Midbrain (tissue), 1 donor: Measurements from ENCODE around the gene CABYR.
A peak's percentile ranks its signal among the peaks of the same experiment; 100 is the strongest.
"Not testable (repeated sequence)": the region's sequence is repeated elsewhere in the genome, so short reads cannot be mapped to it uniquely, and the experiment has no call there.

ENCODE experiments used
- DNase-seq: peaks from one replicate; lab custom pipeline; 2025; lab: John Stamatoyannopoulos, UW

Gene CABYR

DNA sequence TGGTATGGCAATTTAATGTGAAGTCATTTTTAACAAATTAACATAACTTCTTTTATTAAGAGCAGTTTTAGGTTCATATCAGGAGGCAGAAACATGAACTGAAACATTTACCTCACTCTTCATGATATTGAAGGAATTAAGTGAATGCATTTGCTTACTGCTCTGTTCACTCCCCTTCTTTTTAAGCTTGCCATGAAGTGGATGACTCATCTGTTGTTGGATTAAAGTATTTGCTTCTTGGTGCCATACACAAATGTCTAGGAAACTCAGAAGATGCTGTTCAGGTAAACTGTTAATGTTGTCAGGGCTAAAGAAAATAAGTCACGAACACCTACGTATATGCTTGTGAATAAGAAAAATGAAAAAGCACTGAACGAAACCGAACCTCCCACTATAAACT, 10.2 kb upstream of the CABYR start:
- DNase-seq = no peak

DNA sequence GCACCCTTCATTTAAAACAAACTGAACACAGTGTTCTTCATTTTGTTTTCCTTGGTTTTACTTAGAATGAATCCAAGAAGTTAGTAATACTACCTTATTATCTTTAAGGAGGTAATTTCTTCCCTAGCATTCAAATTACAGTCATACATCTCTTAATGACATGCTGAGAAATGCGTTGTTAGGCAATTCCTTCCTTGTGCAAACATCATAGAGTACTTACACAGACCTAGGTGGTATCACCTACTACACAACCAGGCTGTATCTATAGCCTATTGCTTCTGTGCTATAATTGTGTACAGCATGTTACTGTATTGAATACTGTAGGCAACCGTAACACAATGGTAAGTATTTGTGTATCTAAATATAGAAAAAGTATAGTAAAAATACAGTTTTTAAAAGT, 8.4 kb upstream of the CABYR start:
- no peak for DNase-seq

DNA sequence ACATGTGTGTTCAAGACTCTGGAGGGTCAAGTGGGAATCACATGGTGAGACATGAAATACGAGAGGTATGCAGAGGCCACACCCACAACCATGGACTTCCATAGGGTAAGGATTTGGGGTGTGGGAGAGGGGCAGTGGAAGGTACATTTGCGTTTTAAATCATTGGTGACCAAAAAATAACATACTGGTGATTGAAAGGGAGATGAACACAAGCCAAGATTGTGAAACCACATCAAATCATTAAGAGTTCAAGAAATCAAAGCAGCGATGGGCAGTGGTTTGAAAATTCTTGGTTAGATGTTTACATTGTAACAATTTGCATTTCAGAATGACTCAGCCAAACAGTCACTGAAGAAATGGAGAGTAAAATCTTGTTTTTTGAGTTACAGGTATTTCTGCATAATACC, 1.9 kb upstream of the CABYR start:
- no peak for DNase-seq

DNA sequence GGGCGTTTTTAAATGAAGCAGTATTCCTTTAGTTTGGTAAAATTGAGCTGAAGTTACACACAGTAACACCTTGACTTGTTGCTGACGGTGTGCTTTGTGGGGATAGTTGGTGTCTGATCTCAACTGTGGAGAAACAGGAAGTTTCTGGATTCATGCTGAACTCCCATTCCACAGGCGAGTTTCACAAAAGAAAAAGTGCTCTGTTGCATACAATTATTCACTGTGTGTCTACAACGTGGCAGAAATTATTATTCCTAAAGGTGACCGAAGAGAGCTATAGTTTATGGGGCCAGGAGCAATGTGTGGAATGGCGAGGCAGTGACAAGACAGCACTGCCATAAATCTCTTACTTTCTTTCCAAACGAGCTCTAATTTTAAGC, 463 bp upstream of the CABYR start:
- no peak for DNase-seq

DNA sequence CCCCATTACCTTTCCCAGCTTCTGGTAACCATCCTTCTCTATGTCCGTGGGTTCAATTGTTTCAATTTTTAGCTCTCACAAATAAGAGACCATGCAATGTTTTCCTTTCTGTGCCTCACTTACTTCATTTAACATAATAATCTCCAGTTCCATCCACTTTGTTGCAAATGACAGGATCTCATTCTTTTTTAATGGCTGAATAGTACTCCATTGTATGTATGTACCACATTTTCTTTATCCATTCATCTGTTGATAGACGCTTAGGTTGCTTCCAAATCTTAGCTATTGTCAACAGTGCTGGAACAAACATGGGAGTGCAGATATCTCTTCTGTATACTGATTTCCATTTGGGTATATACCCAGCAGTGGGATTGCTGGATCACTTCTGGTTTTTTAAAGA, 1.8 kb downstream of the CABYR start:
- no peak for DNase-seq

DNA sequence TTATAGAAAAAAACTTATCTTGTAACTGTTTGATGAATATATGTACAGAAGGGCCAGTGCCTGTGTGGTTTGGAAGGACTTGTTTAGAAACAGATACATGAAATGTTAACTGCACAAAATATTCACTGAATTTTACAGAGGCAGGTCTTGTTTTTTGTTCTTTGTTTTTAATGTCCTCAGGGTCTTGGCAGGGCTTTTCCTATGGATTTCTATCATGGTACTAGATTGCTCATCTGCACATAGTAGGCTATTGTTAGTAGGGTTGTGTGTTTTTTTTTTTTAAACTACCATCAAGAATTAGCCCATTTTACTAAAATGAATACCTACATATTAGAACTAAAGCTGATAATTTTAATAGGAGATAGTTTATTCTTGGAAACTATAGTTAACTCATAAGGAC, 3.5 kb downstream of the CABYR start:
- no peak for DNase-seq

DNA sequence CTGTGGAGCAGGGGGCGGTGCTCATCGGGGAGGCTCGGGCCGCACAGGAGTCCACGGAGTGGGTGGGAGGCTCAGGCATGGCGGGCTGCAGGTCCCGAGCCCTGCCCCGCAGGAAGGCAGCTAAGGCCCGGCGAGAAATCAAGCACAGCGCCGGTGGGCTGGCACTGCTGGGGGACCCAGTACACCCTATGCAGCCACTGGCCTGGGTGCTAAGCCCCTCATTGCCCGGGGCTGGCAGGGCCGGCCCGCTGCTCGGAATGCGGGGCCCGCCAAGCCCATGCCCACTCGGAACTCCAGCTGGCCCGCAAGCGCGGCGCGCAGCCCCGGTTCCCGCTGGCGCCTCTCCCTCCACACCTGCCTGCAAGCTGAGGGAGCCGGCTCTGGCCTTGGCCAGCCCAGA, 10.7 kb downstream of the CABYR start:
- not testable (repeated sequence) for DNase-seq

DNA sequence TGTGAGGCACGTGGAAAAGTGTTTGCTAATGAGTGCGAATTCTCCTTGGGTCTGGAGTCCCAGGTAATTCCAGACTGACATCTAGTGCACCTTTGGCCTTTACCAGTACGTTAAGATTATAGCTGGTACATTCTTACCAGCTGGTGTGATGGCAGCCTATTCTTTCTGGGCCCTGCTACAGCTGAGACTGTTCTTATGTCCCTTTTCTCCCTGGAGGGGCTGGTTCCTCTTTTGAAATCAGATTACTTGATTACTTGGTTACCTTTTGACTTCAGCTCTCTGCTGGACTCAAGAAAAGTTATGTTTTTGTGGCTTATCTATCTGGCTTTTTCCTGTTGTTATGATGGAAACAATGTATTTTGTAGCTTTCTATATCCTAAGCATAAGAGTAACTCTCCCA, 14.5 kb downstream of the CABYR start:
- no peak for DNase-seq

DNA sequence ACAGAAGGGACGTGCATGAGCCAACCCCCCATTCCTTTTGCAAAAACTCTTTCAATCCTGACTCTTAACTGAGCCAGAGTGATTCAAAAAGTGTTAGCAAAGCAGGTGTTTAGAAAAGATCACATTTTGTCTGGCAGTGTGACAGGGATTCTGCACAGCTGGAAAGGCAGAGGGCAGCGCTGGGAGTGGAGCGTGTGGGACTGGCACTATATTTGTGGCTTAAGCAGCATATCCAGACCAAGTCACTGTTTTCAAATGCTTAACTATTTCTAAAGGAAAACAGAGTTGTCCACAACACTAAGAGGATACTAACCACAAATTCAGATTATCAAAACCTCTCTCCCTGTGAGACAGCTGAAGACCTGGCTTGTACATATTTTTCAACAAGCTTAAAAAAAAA, 19.0 kb downstream of the CABYR start:
- DNase-seq = no peak

DNA sequence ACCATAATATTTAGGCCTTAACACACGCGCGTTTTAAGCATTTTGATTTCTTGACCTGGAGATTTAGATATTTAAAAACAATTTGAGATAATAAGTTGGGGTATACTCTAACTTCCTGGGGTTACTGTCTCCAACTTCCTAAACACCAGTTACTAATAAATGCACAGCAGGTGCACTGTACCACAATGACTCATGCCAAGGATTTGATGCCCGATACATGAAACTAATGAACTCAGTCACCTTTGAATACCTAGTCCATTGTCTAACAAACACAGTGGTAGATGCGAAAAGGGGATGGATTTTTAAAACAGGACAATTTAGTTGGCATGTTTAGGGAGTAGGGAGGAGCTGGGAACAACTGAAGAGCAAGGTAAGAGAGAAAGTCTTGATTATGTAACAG, 21.2 kb downstream of the CABYR start:
- no peak for DNase-seq

DNA sequence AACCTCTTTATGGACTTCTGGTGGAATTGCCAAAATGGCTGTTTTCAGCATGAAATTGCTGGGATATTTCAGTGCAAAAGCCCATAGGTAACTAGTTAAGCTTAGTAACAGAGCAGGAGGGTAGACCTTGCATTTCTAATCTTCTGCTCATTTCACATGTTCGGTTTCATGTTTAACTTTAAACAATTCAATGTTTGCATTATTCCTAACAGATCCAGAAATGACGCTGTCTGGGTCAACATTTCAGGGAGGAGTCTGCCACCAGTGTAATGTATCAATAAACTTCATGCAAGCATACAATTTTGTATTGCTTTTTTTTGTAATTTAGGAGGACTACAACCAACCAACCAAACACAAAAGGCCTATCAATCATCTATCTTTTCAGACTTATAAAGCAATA, 22.4 kb downstream of the CABYR start:
- DNase-seq = no peak

DNA sequence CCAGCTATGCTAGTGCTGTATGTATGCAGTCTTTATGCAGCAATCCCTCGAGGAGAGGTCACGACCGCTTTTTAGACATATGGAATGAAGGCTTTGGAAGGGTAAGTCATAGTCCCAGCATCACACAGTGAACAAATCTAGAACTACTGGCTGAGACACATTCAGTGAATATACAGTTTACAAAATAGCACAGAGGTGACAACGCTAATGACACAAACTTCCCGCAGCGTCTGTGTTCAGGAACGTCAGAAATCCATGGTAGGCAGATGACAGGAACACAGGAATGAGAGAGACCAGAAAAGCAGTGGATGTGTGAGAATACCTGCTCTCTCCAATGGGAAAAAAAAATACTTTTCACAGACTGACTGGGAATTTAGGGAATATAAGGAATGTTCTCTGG, 29.6 kb downstream of the CABYR start:
- DNase-seq = no peak

DNA sequence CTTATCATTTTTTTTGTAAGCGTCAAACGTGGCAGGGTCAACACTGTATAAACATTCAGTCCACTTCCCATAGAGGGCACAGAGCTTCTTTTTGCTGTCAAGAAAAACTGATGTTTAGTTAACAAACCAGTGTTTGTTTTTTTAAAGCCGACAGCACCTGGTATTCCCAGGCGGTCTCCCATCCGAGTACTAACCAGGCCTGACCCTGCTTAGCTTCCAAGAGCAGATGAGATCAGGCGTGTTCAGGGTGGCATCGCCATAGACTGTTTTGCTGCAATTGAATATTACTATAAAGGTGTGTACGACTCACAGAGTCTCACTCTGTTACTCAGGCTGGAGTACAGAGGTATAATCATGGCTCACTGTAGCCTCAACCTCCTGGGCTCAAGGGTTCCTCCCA, 31.5 kb downstream of the CABYR start:
- DNase-seq = no peak

DNA sequence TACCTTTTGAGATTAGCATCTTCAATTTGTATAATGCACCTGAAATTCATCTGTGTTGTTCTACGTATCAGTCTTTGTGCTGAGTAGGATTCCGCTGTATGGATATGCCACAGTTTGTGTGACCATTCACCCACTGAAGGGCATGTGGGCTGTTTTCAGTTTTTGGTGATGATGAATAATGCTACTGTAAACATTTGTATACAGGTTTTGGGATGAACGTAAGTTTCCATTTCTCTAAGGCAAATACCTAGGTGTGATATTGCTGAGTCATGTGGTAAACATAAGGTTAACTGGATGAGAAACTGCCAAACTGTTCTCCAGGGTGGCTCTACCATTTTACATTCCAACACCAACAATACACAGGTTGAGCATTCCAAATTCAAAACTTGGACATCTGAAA, 35.1 kb downstream of the CABYR start:
- no peak for DNase-seq

DNA sequence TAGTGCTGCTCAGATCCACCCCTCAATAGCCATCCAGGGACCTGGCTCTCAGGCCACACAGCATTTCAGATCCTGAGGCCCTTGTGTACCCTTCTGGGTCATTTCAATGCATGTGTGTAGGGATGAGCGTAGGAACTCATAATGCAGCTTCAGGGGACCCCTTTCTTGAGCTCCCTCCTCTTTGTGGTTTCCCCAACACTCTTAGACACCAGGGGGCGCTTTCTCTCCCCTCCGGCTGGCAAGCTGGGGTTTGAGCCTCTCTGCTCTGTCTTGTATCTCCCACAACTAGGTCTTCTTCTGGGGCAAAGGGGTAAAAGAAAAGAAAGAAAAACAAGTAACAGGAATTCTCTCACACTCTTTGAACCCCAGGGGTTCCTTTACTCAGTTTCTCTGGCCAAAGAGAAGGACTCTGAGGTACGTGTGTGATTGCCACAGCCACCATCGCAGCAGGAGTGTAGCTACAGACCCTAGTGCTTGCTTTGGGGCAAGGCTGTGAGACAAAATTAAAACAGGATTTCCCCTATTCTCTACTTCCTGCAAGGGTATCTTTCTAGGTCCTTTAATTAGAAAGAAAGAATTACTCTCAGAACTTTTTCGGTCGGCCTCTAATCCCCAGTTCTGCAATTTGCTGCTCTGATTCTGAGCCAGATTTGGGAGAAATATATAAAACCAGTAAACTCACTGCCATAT, 38.0 kb downstream of the CABYR start:
- peak; percentile 79 for DNase-seq

DNA sequence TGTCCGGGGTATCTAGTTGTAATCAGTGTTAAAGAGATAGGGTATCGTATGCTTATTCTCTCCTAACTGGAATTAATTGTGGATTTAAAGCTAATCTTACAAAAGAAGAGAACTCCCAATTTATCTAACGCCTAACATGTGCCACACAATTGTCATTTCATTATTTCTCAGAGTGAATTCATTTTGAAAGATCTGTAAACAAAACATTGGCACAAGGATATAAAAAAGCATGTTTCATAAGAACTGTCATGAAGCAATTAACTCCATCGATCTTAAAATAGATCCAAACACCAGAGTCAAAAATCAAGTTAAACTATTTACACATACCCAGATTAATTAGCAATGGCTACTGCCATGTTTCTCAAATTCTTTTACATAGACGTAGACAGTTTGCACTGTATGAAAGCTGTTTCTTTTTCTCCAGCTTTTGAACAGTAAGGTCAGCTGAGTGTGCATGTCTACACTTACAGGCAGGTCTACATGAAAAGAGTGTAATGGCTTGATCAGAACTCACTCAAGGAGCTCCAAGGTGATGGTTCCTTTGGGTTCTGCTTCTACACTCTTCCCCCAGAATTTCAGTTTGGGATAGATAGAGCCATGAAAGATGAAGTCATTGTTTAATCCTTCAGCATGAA, 38.8 kb downstream of the CABYR start:
- no peak for DNase-seq

DNA sequence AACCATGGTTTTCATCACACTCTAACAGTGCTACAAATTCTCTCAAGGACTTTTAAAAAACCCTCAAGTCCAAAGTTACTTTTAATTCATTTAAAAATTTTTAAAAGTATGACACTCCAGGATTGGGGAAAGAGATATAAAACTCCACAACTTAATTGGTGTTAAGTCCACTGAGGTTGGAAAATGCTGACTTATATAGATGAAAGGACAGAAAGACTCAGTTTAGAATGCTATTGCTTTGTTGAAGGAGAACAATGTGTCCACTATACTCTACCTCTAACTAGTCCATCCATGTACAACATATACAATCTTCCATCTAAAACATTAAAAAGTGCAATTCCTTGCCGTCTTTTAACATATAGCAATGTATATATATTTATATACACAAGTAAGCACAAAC, 41.2 kb downstream of the CABYR start:
- peak; percentile 35 for DNase-seq

DNA sequence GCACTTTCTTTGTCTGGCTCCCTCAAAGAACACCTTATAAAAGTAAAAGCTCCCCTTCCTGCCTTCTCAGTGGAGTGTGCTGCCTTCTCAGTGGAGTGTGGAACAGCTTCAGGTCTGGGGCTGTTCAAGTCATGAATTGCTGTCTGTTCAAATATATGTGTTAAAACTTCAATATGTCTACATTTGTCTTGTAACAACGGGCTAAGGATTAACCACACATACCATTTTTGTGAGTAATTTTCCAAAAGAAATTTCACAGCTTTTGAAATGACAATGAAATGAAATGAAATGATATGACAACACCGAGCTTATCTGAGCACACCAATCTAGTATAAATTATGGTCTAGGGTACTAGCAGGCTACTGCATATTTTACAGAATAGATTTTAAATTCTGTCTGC, 42.9 kb downstream of the CABYR start:
- no peak for DNase-seq

DNA sequence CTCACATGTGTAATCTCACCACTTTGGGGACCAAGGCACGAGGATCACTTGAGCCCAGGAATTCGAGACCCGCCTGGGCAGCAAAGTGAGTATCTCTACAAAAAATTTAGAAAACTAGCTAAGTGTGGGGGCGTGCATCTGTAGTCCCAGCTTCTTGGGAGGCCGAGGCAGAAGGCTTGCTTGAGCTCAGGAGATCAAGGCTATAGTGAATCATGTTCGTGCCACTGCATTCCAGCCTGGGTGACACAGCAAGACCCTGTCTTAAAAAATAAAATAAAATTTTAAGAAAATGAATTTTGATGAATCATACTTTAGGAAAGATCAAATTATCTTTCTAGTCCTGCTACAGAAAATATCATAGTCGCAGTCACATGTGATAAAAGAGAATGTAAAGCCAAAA, 46.9 kb downstream of the CABYR start:
- no peak for DNase-seq

DNA sequence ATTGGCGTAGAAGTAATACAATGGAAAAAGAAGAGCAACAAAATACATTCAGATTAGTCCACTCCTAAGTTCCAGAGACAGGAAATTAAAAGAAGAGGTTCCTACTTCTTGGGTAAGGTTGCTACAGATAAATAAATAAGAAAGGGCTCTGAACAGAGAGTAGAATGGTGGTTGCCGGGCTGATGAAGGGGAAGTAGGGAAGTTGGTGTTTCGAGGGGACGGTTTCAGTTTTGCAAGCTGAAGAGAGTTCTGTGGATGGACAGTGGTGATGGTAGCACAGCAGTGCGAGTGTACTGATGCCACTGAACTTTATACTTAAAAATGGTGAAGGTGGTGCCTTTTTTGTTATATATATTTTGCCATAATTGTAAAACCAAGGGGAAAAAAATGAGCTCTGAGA, 48.2 kb downstream of the CABYR start:
- no peak for DNase-seq

DNA sequence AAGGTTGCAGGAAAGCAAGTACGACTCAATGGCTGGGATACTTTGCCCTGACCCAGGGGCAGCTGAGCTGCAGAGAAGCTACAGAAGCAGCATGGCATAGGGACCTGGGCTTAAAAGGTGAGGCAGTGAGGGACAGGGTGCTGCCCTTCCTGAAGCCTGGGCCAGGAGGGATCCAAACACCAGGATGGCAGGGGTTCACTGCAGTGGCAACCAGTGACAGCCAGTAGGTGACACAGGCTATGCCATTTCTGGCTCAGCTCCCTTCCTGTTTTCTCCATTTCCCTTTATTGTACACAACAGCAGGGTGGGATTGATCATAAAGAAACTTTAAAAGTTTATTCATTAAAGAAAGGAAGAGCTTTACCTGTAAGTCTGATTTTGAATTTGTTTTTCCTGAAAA, 48.8 kb downstream of the CABYR start:
- DNase-seq = no peak

DNA sequence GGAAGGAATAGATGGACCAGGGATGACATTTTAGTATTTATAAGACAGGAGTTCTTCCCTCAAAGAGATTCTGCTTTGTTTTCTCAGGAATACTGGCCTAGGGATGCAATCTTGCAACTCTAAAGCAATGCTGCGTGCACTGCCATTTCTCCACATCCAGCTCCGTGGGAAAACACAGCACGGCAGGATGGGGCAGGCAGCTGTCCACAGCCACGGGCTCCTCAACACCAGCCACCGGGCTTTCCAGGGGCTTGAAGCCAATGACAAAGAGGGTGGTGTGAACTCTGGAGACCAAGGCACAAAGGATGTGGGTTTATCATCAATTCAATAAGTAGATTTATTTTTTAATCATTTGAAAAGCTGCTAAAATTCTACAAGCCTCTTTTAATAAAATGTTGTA, 49.3 kb downstream of the CABYR start:
- peak; percentile 38 for DNase-seq

DNA sequence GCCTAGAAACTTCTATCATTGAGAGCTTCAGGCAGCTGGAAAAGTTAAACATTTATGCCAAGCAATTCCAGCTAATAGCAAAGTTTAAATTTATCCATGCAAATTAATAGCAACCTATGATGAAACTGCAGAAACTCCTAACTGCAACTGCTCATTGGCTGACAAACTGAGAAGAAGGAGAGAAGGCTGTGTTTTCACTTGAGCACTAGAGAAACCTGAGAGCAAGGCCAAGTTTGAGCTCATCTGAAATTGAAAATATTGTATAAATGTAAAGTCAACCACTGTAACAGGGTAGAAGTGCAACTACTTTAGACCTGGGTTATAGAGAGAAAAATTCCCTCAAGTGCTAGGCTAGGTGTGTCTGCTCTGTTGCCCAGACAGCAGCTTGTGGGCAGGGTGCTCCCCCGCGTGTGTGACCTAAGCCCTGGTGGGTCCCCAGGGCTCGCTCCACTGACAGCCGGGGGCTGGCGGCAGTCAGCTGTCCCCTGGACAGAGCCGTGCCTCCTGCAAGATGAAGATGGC, 50.2 kb downstream of the CABYR start:
- no peak for DNase-seq
